Measurements from ENCODE around the gene CHRNA1. TPM values are rescaled to one million over a fixed set of nuclear protein-coding genes. Genes with fewer than 3 reads are reported as not detected.

Gene CHRNA1
- total and polyA plus RNA-seq, 4 donors = not detected

- no peak for TF ChIP-seq FOXA1 (IDR thresholded peaks at IDR 0.05)
These were observed 43.7 kb upstream of the CHRNA1 start (continued) for GRCh38 chr2:174807931-174808330.

GRCh38 chr2:174805803-174806202 is 41.5 kb upstream of the CHRNA1 start:
- Histone ChIP-seq H3K4me1 (ENCODE audit: control insufficient read depth in 4 of 4, insufficient read depth in 4 of 4, low read length in 3 of 4) (no peaks in the 10 kb centered on the region), H3K27me3 (ENCODE audit: control insufficient read depth in 4 of 4, insufficient read depth in 4 of 4, low read length in 3 of 4) (no peaks in the 10 kb centered on the region), H3K9me3 (ENCODE audit: control insufficient read depth in 4 of 4, low read length in 3 of 4) (no peaks in the 10 kb centered on the region), H3K36me3 (ENCODE audit: control insufficient read depth in 4 of 4, insufficient read depth in 3 of 4, low read depth in 1 of 4, low read length in 3 of 4) (no peaks in the 10 kb centered on the region), H3K4me3 (ENCODE audit: low read depth in 1 of 3, low read length in 3 of 3) (no peak overlapping the region), H3K27ac (ENCODE audit: low read depth in 1 of 2, low read length in 2 of 2) (no peak overlapping the region), H3K9ac (ENCODE audit: low read depth in 1 of 2, low read length in 2 of 2) (no peak overlapping the region)
- TF ChIP-seq ZBTB33 (IDR thresholded peaks at IDR 0.05) (no peak), GABPA (IDR thresholded peaks at IDR 0.05 in 1 of 2, conservative IDR thresholded peaks at IDR 0.05 in 1 of 2) (no peak)
- WGBS = 91% methylated on average over 1 of the region's 1 CpG
- no peak for DNase-seq (ENCODE audit: low spot score)

- Histone ChIP-seq H3K27ac (ENCODE audit: low read depth in 1 of 2, low read length in 2 of 2) (no peak overlapping the region), H3K36me3 (ENCODE audit: control insufficient read depth in 4 of 4, insufficient read depth in 3 of 4, low read depth in 1 of 4, low read length in 3 of 4) (no peaks in the 10 kb centered on the region), H3K4me3 (ENCODE audit: low read depth in 1 of 3, low read length in 3 of 3) (no peak overlapping the region), H3K9me3 (ENCODE audit: control insufficient read depth in 4 of 4, low read length in 3 of 4) (no peaks in the 10 kb centered on the region), H3K9ac (ENCODE audit: low read depth in 1 of 2, low read length in 2 of 2) (no peak overlapping the region), H3K4me1 (ENCODE audit: control insufficient read depth in 4 of 4, insufficient read depth in 4 of 4, low read length in 3 of 4) (no peaks in the 10 kb centered on the region), H3K27me3 (ENCODE audit: control insufficient read depth in 4 of 4, insufficient read depth in 4 of 4, low read length in 3 of 4) (no peaks in the 10 kb centered on the region)
- 94% methylated on average over 4 of the region's 4 CpGs for WGBS
- DNase-seq (ENCODE audit: low spot score) = no peak
- no peak for TF ChIP-seq HNF4A (conservative IDR thresholded peaks at IDR 0.05)
- TF ChIP-seq SP1 (IDR thresholded peaks at IDR 0.05) = no peak
- TF ChIP-seq FOXA1 (IDR thresholded peaks at IDR 0.05) = no peak
- TF ChIP-seq YY1 (IDR thresholded peaks at IDR 0.05) = no peak
- no peak for TF ChIP-seq TAF1 (conservative IDR thresholded peaks at IDR 0.05)
- no peak for TF ChIP-seq REST (IDR thresholded peaks at IDR 0.05)
These were observed 38.2 kb upstream of the CHRNA1 start for GRCh38 chr2:174802459-174802858.

- no peak overlapping the region for H3K4me3 ChIP-seq (ENCODE audit: low read depth in 1 of 3, low read length in 3 of 3)
- H3K36me3 ChIP-seq (ENCODE audit: control insufficient read depth in 4 of 4, insufficient read depth in 3 of 4, low read depth in 1 of 4, low read length in 3 of 4) = no peaks in the 10 kb centered on the region
- H3K27ac ChIP-seq (ENCODE audit: low read depth in 1 of 2, low read length in 2 of 2) = no peak overlapping the region
- no peak overlapping the region for H3K9ac ChIP-seq (ENCODE audit: low read depth in 1 of 2, low read length in 2 of 2)
- 89% methylated on average over 8 of the region's 8 CpGs for WGBS
- no peaks in the 10 kb centered on the region for H3K27me3 ChIP-seq (ENCODE audit: control insufficient read depth in 4 of 4, insufficient read depth in 4 of 4, low read length in 3 of 4)
- no peaks in the 10 kb centered on the region for H3K4me1 ChIP-seq (ENCODE audit: control insufficient read depth in 4 of 4, insufficient read depth in 4 of 4, low read length in 3 of 4)
- DNase-seq (ENCODE audit: low spot score) = no peak
- no peaks in the 10 kb centered on the region for H3K9me3 ChIP-seq (ENCODE audit: control insufficient read depth in 4 of 4, low read length in 3 of 4)
- TF ChIP-seq REST (IDR thresholded peaks at IDR 0.05) = no peak
- no peak for TF ChIP-seq ATF3 (IDR thresholded peaks at IDR 0.05)
- no peak for TF ChIP-seq HNF4A (conservative IDR thresholded peaks at IDR 0.05)
- no peak for TF ChIP-seq EGR1 (IDR thresholded peaks at IDR 0.05; ENCODE audit: low read depth in 2 of 2)
- no peak for TF ChIP-seq RXRA (IDR thresholded peaks at IDR 0.05)
- no peak for TF ChIP-seq ZBTB33 (IDR thresholded peaks at IDR 0.05)
- TF ChIP-seq NR2F2 (IDR thresholded peaks at IDR 0.05) = no peak
These were observed 36.3 kb upstream of the CHRNA1 start for GRCh38 chr2:174800436-174801205.
